NCI-H2227 (cell line): ENCODE results near the gene ALPK1.
"Not testable (repeated sequence)": the region's sequence is repeated elsewhere in the genome, so short reads cannot be mapped to it uniquely, and the experiment has no call there.

ENCODE experiments used
- DNase-seq: peaks from one replicate; lab custom pipeline; 2025; ENCODE audit not compliant: unreplicated experiment; lab: John Stamatoyannopoulos, UW

Gene ALPK1

DNA sequence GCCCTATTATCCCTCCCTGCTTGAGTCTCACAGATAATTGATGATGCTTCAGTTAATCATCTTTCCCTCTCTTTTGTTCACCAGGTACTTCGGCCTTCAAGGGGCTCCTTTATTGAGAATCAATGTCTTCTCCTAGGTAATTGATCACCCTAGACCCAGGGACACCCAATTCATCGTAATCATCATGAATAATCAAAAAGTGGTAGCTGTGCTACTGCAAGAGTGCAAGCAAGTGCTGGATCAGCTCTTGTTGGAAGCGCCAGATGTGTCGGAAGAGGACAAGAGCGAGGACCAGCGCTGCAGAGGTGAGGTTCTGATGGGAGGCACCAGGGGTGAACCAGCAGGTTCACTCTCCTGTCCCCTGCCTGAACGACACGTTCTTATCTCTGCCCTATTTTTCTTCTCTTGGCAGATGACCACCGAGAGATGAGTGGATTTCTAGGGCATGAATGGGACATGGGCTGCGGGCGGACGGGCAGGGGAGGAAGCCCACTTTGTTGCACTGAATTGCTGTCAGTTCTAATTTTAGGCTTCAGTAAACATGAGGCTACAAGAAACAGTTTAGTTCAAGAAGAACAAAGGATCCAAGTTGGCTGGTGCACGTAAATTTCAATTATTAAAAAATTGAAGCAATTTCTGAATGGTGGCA, 80.5 kb downstream of the ALPK1 start:
- no peak for DNase-seq

DNA sequence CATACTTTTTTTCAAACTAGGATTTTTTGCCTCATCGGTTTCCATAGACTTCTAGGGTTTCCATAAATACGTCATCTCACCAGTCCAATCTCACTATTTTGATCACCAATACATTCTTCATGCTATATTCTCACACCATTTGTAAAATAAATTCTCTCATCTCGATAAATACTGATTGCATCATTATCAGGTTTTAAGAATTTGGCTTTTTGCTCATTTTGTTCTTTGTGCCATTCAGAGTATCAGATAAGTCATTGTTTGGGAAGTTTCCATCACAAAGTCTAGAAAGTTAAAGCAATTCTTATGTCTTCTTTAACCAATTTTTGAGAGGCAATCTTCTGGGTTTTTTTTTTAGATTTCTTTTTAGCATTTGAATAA, 81.1 kb downstream of the ALPK1 start:
- DNase-seq, result no peak

DNA sequence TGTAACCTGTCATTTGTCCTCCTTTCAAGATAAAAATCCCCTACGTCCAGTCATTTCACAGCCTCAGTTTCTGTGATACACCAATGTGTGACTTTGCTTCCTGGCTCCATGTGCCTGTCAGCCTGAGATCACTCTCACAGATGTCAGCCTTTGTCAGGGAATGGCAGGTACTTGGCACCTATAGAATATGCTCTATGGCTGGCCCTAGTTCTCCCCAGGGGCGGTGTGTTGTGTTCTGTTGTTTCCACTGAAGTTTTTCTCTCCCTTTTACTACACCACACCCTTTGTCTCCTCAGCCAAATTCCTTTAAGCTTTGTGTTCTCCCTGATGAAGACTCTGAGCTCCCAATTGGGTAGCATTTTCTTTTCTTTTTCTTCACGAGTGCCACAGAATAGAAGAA, 81.7 kb downstream of the ALPK1 start:
- DNase-seq, result no peak

DNA sequence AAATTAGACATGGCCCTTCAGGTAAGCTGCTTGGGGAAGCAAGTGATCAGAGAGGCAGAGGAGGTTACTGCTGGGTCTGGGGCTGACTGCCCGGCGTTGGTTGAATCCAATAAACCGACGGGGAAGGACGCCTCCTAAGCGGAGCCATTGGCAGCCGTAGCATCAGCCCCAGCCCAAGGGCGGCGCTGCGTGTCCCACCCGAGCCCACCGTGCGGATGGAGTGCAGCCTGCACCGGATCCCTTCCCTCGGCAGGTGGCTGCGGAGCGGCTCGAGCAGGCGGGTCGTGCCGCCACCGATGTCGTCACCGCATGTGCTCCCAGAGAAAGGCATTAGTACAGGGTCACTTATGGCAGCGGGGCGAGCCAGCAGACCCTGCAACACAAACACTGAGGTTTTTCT, 82.1 kb downstream of the ALPK1 start:
- DNase-seq, result no peak

DNA sequence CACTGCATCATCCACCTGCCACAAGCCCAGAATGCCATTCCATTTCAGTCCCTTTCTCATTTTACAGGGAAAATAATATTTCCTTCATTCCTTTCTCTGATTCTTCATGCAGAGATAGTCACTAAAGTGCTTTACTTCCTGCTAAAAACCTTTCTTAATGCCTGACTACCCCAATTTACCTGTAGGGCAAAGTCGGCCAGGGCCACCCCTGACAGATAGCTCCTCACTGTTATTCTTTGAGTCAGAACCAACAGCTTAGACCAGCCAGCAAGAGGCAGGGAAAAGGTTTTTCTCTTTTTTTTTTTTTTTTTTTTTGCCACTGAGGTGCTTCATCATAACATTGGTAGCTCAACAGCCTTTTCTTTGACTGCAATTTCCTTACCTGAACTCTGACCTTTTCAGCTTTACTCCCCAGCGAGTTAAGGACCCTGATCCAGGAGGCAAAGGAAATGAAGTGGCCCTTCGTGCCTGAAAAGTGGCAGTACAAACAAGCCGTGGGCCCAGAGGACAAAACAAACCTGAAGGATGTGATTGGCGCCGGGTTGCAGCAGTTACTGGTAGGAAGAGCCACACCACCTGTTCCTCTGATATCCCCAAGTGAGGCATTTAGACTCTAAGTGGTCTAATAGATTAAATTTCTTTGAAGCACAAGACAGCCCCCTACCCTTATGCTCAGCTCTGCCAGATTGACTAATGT, 85.0 kb downstream of the ALPK1 start:
- DNase-seq, result peak; percentile 84

DNA sequence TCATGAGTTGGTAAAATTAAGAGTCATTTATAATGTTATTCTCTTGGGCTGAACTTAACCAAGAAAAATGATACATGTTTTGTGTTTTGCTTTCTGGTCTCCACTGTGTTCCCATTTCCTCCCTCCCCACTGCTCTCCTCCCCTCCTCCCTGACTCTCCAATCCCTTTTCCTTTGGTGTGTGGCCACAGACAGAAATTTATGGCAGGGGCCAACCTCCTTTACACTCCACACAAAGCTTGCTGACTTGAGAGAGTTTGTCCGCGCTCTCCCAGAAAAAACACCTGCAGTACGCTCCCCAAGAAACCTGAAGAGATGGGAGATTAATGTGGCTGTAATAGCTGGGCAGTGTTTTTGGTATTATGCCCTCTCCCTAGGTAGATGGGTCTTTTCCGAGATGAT, 88.9 kb downstream of the ALPK1 start:
- peak; percentile 73 for DNase-seq

DNA sequence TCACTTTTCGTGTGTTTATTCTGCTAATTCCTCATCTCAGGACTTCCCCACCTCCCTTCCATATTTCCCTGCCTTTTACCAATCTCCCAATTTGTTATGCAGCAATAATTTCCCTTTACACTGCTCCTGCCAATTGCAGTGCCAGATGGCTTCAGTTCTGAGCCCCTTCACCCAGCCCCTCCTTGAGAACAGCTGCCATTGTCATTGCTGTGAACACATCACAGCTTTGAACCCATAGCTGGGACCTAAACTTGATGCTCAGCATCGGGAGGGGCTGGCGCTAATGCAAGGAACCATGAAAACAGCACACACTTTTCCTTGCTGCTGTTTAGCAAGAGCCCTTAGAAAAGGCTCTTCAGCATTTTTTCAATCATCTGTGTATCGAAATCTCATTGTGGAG, 104.9 kb downstream of the ALPK1 start:
- DNase-seq, result no peak

DNA sequence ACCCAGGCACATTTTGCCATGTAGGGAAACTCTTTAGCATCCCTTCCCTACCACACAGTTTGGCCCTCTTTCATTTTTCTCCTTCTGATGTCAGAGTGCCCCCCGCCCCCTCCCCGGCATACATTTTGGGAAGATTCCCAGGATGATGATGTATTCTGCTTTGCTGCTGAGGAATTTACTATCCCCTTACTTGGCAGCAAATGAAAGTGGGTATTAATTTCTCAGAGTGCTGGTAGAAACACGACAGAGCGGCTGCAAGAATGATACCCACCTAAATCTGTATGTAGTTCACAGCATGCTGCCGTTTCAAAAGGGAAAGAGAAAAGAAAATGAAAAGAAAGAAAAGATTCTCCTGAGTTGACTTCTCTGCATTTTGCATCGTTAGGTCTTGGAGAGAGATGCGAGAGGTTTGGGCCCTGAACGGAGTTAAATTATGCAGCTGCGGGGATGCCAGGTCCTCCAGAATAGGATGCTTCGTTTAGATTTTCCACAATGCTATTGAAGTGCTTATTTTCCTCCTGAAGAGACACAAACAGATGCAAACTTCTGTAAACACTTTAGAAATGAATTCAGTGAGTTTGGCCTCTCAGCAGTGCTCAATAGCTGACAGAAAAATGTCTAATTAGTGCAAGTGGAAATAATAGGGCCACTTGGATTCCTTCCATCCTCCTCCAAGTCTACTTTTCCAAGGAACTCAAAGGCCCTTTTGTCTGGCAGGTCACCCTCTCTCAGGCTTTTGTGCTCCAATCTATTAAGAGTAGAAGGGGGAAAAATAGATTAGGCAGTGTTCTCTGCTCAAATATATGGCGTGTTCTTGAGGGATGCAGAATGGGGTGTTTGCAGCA, 106.2 kb downstream of the ALPK1 start:
- no peak for DNase-seq

DNA sequence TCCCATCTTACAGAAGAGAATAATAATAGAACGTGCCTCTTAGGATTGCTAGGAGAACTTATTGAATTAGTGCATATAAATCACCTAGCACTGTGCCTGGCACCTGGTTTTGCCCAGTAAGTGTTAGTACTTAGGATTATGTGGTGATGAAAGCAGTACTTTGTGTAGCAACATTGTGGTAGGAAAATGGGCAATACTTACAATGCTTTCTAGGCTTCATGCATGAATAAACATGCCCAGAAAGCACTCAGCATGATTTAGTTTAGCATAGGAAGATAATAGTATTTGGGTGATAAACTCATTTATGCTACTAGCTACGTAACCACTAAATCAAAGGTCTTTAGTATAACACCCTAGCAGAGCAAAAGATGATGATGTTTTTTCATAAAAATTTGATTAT, 113.2 kb downstream of the ALPK1 start:
- no peak for DNase-seq

DNA sequence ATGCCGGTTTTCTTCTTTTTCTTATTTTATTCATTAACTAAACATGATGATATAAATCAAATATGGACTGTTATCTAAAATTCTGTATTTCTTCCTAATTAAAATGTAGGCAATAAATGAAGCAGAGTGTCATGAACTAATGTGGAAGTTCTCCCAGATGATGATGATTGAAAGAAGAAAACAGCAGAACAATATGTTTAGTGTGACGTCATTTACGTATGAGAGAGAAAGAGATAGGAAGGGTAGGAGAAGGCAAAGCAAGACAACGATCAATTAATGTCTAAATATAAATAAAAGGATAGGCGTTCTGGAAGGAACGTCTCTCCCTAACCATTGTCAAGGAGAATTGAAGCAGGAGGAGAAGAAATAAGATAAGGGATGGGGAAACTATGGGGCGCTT, 113.6 kb downstream of the ALPK1 start:
- no peak for DNase-seq

DNA sequence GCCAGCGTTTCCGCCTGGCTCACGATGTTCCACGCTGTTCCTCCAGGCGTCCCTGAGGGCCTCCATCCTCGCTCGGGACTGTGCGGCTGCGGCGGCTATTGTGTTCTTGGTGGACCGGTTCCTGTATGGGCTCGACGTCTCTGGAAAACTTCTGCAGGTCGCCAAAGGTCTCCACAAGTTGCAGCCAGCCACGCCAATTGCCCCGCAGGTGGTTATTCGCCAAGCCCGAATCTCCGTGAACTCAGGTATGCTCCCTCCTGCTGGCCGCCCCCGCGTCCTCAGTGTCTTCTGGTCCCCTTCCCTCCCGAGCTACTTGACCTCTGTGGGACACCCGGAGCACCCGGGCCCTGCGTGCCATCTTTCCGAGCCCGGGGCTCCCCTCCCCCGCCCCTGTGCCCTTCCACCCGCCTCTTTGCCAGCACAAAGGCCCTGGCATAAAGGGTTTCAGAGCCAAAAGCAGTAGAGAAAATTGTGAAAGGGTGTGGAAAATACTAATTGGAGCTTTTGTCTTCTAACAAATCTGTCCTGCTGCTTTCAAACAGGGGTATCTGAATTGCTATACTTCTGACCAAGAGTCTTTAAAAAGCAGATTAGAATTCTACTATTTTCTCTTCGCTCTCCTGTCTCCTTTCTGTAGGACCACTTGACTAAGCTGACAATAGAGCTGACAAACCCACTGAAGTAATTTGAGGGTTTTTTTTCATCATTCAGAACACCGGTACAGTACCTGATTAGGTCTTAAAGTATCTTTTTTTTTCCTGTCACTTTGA, 114.8 kb downstream of the ALPK1 start:
- no peak for DNase-seq

DNA sequence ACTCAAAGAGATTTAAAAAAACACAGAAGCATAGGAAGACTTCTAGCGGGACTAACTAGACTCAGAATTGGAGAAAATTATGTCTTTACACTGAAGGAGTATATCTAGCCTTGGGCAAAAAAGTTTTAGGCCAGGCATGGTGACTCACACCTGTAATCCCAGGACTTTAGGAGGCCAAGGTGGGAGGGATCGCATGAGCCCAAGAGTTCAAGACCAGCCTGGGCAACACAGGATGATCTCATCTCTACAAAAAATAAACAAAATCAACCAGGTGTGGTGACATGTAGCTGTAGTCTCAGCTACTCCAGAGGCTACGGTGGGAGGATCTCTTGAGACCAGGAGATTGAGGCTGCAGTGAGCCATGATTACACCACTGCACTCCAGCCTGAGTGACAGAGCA, 119.3 kb downstream of the ALPK1 start:
- no peak for DNase-seq

DNA sequence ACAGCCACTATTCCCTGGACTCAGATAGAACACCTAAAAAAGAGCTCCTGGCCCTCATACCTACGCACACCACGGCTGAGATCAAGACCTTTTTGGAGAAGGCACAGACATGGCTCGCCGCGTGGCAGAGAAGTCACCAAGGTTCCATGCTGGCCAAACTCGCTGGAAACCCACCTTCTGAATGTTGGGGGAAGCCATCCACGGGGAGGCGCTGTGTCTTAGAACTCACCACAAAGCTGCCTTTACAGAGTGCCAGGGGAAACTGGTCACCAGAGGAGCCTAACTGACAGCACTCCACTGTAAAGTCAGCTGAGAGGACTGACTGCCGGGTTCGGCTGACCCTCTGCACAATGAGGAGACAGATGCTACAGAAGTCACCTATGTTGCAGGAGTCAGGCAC, 120.9 kb downstream of the ALPK1 start:
- DNase-seq, result no peak

DNA sequence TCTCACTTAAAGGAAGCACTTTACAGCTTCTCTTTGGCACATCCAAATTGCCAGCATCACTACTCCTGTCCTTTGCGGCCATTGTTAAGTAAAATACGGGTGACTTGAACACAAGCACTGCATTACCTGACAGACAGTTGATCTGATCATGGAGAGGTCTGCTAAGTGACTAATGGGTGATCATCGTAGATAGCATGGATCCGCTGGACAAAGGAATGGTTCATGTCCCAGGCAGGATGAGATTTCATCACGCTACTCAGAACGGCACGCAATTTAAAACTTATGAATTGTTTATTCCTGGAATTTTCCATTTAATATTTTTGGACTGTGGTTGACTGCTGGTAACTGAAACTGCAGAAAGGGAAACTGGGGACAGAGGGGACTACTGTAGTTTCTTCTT, 124.7 kb downstream of the ALPK1 start:
- no peak for DNase-seq

DNA sequence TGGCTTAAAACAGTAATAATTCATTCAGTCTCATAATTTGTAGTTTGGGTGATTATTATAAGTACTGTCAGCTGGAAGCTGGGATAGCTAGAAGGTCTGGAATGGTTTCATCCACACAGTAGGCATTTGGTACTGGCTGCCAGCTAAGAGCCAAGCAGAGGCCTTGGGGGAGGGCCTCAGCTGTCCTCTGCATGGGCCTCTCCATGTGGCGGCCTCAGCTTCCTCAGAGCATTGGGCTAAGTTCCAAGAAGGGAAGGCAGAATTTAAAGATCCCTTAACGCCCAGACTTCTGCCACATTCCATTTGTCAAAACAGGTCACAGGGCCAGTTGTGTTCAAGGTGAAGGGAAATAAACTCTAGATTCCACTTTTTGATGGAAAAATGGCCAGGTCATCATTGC, 125.5 kb downstream of the ALPK1 start:
- DNase-seq, result no peak

DNA sequence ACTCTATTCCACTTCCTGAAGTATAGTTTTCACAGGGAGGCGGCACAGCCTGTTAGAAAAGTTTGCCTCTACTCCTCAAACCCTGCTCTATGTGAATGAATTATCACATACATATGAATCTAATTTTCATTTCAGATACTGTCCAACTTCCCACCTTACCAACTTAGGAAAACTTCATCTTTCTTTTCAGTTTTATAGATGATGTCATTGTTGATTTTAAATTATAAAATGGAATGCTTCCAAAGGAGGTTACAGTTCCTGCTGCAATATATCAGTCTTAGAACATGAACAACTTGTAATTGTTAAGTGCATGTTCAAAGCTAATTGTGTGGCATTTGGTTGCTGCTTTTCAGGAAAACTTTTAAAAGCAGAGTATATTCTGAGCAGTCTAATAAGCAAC, 126.4 kb downstream of the ALPK1 start:
- no peak for DNase-seq

DNA sequence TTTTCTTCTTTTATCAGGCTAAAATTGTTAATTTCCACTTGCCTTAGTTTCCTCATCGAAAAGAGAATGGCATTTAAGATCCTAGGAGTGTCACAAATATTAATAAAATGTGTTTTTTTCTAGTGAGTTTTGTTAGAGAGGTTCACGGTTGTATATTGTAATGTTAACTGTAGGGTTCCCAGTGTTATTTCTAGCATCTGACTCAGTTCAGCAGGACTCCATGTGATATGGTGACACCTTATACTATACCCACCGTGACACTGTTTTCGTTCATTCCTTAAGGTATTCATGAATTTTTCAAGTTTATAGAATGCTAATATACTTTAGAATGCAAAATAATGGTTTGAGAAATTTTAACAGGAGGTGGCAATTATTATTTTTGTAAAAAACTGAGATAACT, 128.7 kb downstream of the ALPK1 start:
- DNase-seq, result no peak

DNA sequence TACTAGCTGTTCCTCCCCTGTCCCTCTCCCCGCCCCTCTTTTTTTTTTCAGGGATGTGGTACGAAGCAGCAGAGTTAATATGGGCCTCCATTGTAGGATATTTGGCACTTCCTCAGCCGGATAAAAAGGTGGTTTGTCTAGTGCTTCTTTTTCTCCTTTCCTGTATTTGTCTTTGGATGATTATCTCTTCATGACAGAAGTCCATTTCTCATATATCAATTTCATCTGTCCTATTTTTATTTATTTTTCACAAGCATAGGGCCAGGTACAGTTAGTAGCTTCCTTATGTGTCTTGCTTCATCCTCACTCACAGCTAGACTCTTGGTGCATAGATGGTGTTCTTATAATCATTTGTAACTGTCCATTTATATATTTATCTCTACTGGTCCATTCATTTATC, 129.2 kb downstream of the ALPK1 start:
- DNase-seq, result no peak

DNA sequence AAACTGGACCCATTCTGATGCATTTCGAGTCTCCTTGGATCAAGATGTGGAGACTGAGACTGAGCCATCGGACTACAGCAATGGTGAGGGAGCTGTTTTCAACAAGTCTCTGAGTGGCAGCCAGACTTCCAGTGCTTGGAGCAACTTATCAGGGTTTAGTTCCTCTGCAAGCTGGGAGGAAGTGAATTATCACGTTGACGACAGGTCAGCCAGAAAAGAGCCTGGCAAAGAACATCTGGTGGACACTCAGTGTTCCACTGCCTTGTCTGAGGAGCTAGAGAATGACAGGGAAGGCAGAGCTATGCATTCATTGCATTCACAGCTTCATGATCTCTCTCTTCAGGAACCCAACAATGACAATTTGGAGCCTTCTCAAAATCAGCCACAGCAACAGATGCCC, 134.0 kb downstream of the ALPK1 start:
- no peak for DNase-seq

DNA sequence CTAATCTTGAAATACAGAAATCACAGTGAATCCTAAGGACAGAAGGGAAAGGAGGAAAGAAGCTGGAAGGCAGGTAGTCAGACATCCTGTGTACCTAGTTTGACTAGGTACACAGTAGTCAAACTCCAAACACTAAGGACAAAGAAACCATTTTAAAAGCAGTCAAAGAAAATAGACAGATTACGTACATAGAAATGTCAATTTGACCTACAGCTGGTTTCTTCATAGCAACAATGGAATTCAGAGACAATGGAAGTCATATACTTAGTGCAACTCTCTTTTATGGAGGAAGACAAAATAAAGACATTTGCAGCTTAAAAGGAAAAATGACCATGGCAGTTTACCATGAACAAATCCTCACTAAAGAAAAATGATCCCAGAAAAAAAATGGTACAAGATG, 139.8 kb downstream of the ALPK1 start:
- DNase-seq, result no peak

DNA sequence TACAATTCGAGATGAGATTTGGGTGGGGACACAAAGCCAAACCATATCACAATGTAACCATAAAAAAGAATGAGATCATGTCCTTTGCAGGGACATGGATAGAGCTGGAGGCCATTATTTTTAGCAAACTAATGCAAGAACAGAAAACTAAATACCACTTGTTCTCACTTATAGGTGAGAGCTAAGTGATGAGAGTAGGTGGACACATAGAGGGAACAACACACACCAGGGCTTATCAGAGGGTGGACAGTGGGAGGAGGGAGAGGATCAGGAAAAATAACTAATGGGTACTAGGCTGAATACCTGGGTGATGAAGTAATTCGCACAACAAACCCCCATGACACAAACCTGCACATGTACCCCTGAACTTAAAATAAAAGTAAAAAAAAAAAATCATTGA, 145.1 kb downstream of the ALPK1 start:
- DNase-seq, result not testable (repeated sequence)
